ENCODE measurements around the gene COPA. TPM values are rescaled to one million over a fixed set of nuclear protein-coding genes. Genes with fewer than 3 reads are reported as not detected.
"Not testable (repeated sequence)": the region's sequence is repeated elsewhere in the genome, so short reads cannot be mapped to it uniquely, and the experiment has no call there.

Gene COPA
- total RNA-seq (10 to 100 TPM; 72.3 to 96.3 (median 79.9) TPM), polyA plus RNA-seq (10 to 100 TPM; 53.8 to 87.2 (median 73.0) TPM)
- long read RNA-seq, donor 1, full-length matches to known transcripts: 57 of 65 reads
- long read RNA-seq, donor 1, partial matches to known transcripts: 5 of 65 reads
- long read RNA-seq, donor 1, other reads (novel, unspliced or antisense): 3 of 65 reads
- long read RNA-seq, donor 2, full-length matches to known transcripts: 87 of 126 reads
- long read RNA-seq, donor 2, partial matches to known transcripts: 28 of 126 reads
- long read RNA-seq, donor 2, other reads (novel, unspliced or antisense): 11 of 126 reads

GRCh38 chr1:160342953-160343869 lies at the start of gene COPA, which contains the start of gene NCSTN:
Gene COPA, minus strand, starts transcription at chr1:160343250. Its CDS starts 80 bp downstream, at chr1:160343170.
Gene NCSTN, plus strand, starts transcription at chr1:160343383. Its CDS starts 14 bp downstream, at chr1:160343397.
- H3K4me1 ChIP-seq: peaks cover 46% of the 10 kb centered on the region

GRCh38 chr1:160388406-160388805 lies 45.4 kb upstream of the COPA start:
- H3K4me1 ChIP-seq; H3K9me3 ChIP-seq; DNase-seq; H3K36me3 ChIP-seq (ENCODE audit: insufficient read depth in 1 of 2, low read depth in 1 of 2); H3K27me3 ChIP-seq (ENCODE audit: insufficient read depth in 3 of 3, low read length in 2 of 3); H3K4me3 ChIP-seq; H3K27ac ChIP-seq; intact Hi-C loops (cut with DNase I); ATAC-seq: not testable (repeated sequence)
- 48 to 73% (median 66%) methylated on average over 3 to 4 of the region's 4 CpGs for WGBS, 3 donors

More at GRCh38 chr1:160342953-160343869, at the start of gene COPA, which contains the start of gene NCSTN:
- Histone ChIP-seq H3K27me3 (ENCODE audit: insufficient read depth in 3 of 3, low read length in 2 of 3) (no peaks in the 10 kb centered on the region), H3K36me3 (ENCODE audit: insufficient read depth in 1 of 2, low read depth in 1 of 2) (peaks cover 7 to 56% of the 10 kb centered on the region in 2 donors), H3K4me3 (peak within 1 kb of the TSS; percentile 84), H3K9me3 (no peaks in the 10 kb centered on the region), H3K27ac (peak within 1 kb of the TSS; percentile 96)
- DNase-seq: peak; percentile 93 to 96
- 0 to 1% (median 0%) methylated on average over 51 to 58 of the region's 58 CpGs for WGBS, 3 donors
- intact Hi-C loops (cut with DNase I): no loop called here
- ATAC-seq: peak; percentile 97 to 99 (median 99)
- TF ChIP-seq CTCF (IDR thresholded peaks at IDR 0.05): no peak

- DNase-seq; ATAC-seq; H3K4me3 ChIP-seq; H3K36me3 ChIP-seq (ENCODE audit: insufficient read depth in 1 of 2, low read depth in 1 of 2); intact Hi-C loops (cut with DNase I); H3K27me3 ChIP-seq (ENCODE audit: insufficient read depth in 3 of 3, low read length in 2 of 3); H3K27ac ChIP-seq; H3K4me1 ChIP-seq; H3K9me3 ChIP-seq: not testable (repeated sequence)
- 97 to 100% (median 97%) methylated on average over 2 of the region's 2 CpGs for WGBS, 3 donors
Measured at GRCh38 chr1:160384812-160385211, 41.8 kb upstream of the COPA start.

- Histone ChIP-seq H3K4me1 (peaks cover 4% of the 10 kb centered on the region), H3K27ac (no peak overlapping the region), H3K36me3 (ENCODE audit: insufficient read depth in 1 of 2, low read depth in 1 of 2) (no peaks in the 10 kb centered on the region), H3K4me3 (no peak overlapping the region), H3K9me3 (no peaks in the 10 kb centered on the region), H3K27me3 (ENCODE audit: insufficient read depth in 3 of 3, low read length in 2 of 3) (no peaks in the 10 kb centered on the region)
- DNase-seq: no peak
- intact Hi-C loops (cut with DNase I): loop anchor here (5.0 to 10.0 kb wide), 2 partner anchors 280 to 293 kb away; partner anchors contain the start of genes IGSF8 (in 1 of the 2) and KCNJ9 (in 1 of the 2)
- no peak for ATAC-seq
- no peak for TF ChIP-seq CTCF (IDR thresholded peaks at IDR 0.05)
- WGBS, 3 donors: 77 to 81% (median 79%) methylated on average over 7 of the region's 7 CpGs
Measured at GRCh38 chr1:160377585-160378206, 34.6 kb upstream of the COPA start.

GRCh38 chr1:160376525-160377131 lies 33.6 kb upstream of the COPA start:
- DNase-seq (no peak), ATAC-seq (peak; percentile 78 to 97 (median 88))
- intact Hi-C loops (cut with DNase I): loop anchor here (5.0 to 10.0 kb wide), 2 partner anchors 279 to 292 kb away; partner anchors contain the start of genes IGSF8 (in 1 of the 2) and KCNJ9 (in 1 of the 2)
- H3K4me3 ChIP-seq: no peak overlapping the region
- H3K27ac ChIP-seq: peak overlapping the region; percentile 7
- TF ChIP-seq CTCF (IDR thresholded peaks at IDR 0.05): peak; percentile 90
- no peaks in the 10 kb centered on the region for H3K27me3 ChIP-seq (ENCODE audit: insufficient read depth in 3 of 3, low read length in 2 of 3)
- H3K4me1 ChIP-seq: peaks cover 4% of the 10 kb centered on the region
- H3K9me3 ChIP-seq: no peaks in the 10 kb centered on the region
- WGBS, 3 donors: 11 to 14% (median 12%) methylated on average over 5 of the region's 5 CpGs
- no peaks in the 10 kb centered on the region for H3K36me3 ChIP-seq (ENCODE audit: insufficient read depth in 1 of 2, low read depth in 1 of 2)

Data from psoas muscle (tissue), 8 donors.